ENCODE data around the gene TXNDC2.

DNA sequence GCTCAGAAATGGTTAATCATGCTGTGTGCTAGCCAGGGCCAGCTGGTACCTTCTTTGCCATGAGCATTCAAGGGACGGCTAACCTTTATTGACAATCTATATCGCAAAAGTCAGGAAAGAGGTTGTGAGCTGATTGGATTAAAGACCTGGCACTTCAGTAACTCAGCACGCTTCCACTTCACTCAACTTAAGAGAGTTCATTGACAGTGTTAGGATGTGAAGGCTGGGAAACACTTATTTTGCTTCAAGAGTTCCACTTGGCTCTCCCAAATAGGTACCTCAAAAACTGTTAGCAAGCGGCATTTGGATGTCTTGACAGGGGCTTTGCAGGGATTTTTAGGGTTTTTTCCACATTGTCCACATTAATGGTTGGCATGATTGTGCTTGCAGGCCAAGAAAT lies 25.1 kb upstream of the TXNDC2 start:
- TF ChIP-seq, protein P1, sequence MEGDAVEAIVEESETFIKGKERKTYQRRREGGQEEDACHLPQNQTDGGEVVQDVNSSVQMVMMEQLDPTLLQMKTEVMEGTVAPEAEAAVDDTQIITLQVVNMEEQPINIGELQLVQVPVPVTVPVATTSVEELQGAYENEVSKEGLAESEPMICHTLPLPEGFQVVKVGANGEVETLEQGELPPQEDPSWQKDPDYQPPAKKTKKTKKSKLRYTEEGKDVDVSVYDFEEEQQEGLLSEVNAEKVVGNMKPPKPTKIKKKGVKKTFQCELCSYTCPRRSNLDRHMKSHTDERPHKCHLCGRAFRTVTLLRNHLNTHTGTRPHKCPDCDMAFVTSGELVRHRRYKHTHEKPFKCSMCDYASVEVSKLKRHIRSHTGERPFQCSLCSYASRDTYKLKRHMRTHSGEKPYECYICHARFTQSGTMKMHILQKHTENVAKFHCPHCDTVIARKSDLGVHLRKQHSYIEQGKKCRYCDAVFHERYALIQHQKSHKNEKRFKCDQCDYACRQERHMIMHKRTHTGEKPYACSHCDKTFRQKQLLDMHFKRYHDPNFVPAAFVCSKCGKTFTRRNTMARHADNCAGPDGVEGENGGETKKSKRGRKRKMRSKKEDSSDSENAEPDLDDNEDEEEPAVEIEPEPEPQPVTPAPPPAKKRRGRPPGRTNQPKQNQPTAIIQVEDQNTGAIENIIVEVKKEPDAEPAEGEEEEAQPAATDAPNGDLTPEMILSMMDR (IDR thresholded peaks at IDR 0.05 in 2 of 3, conservative IDR thresholded peaks at IDR 0.05 in 1 of 3; ENCODE audit: control insufficient read depth in 2 of 3, extremely low read depth in 1 of 3, insufficient read depth in 1 of 3, low read depth in 3 of 3, low read length in 3 of 3), result no peak
- TF ChIP-seq EZH2 (IDR thresholded peaks at IDR 0.05; ENCODE audit: borderline replicate concordance, control insufficient read depth, low read depth, low read length), result no peak
